Endodermal cell (in vitro differentiated cells): ENCODE measurements around the gene PDE8B. TPM values are rescaled to one million over a fixed set of nuclear protein-coding genes. Genes with fewer than 3 reads are reported as not detected.
A peak's percentile ranks its signal among the peaks of the same experiment; 100 is the strongest.

Source experiments
- DNase-seq: peaks from one replicate; pipeline ENCODE4 v3.0.0-alpha.2; 2017
- H3K27ac ChIP-seq: 2 replicates; pipeline ENCODE4 v1.5.1; 2013; ENCODE audit warnings: mild to moderate bottlenecking, low read depth, low read length, moderate library complexity
- H3K27me3 ChIP-seq: 2 replicates; pipeline ENCODE4 v1.6.1; 2013; ENCODE audit warnings: mild to moderate bottlenecking, low read length, moderate library complexity; ENCODE audit not compliant: insufficient read depth, control insufficient read depth, poor library complexity, severe bottlenecking
- H3K36me3 ChIP-seq: 2 replicates; pipeline ENCODE4 v1.7.0; 2013; ENCODE audit warnings: mild to moderate bottlenecking, low read length, moderate library complexity; ENCODE audit not compliant: control insufficient read depth, insufficient read depth
- H3K4me1 ChIP-seq: one replicate; pipeline ENCODE4 v1.7.0; 2013; ENCODE audit warnings: low read length; ENCODE audit not compliant: control insufficient read depth, insufficient read depth
- H3K4me3 ChIP-seq: 2 replicates; pipeline ENCODE4 v1.5.1; 2013; ENCODE audit warnings: mild to moderate bottlenecking, low read length, moderate library complexity
- H3K9ac ChIP-seq: 2 replicates; pipeline ENCODE4 v1.6.1; 2013; ENCODE audit warnings: mild to moderate bottlenecking, low read length, moderate library complexity; ENCODE audit not compliant: poor library complexity, severe bottlenecking; ENCODE audit errors: extremely low read depth
- H3K9me3 ChIP-seq: 2 replicates; pipeline ENCODE4 v1.6.1; 2013; ENCODE audit warnings: mild to moderate bottlenecking, low read length, moderate library complexity; ENCODE audit not compliant: control insufficient read depth
- H3K27ac Mint-ChIP-seq: 2 replicates; pipeline ENCODE4 v1.8.0; 2020; ENCODE audit warnings: mixed read lengths
- H3K27me3 Mint-ChIP-seq: 2 replicates; pipeline ENCODE4 v1.8.0; 2021; ENCODE audit warnings: mild to moderate bottlenecking, mixed read lengths; ENCODE audit not compliant: insufficient read depth
- H3K36me3 Mint-ChIP-seq: 2 replicates; pipeline ENCODE4 v1.8.0; 2020; ENCODE audit warnings: low read depth, mixed read lengths
- H3K4me1 Mint-ChIP-seq: 2 replicates; pipeline ENCODE4 v1.8.0; 2020; ENCODE audit warnings: mixed read lengths
- H3K4me3 Mint-ChIP-seq: 2 replicates; pipeline ENCODE4 v1.8.0; 2020; ENCODE audit warnings: mild to moderate bottlenecking, moderate library complexity, mixed read lengths
- H3K9me3 Mint-ChIP-seq: 2 replicates; pipeline ENCODE4 v1.8.0; 2020; ENCODE audit warnings: mild to moderate bottlenecking, mixed read lengths
- WGBS, 2 experiments: methylation state at CpG; one replicate each; pipeline versions ENCODE4 v1.1.5 to v1.1.7; 2013; ENCODE audit warnings: missing lambda C conversion rate in 2 of 2, mixed read lengths in 1 of 2; ENCODE audit not compliant: insufficient coverage in 1 of 2, insufficient read length in 1 of 2; 5-methylcytosine and 5-hydroxymethylcytosine counted together
- total RNA-seq, 2 donors: library from RNA; stranded (reverse); fragmentation: NEBNext Ultra II Directional in 1 of 2; extraction: Animal tissue kit (Norgen Biotek cat#: 25700) in 1 of 2; gene quantifications; 2 replicates in 1 of 2; 3 replicates in 1 of 2; pipeline ENCODE4 v1.2.1, GENCODE V29; 2021
- TF ChIP-seq, protein P1 (sequence below): fragments of 200-600 bp; sonication (generic); conservative IDR thresholded peaks from 2 replicates; pipeline ENCODE4 v1.5.0; 2021; ENCODE audit warnings: antibody characterized with exemption, mild to moderate bottlenecking

The PDE8B gene
- total RNA-seq, 2 donors from 2014 or later = 0.20 to 0.51 TPM

DNA sequence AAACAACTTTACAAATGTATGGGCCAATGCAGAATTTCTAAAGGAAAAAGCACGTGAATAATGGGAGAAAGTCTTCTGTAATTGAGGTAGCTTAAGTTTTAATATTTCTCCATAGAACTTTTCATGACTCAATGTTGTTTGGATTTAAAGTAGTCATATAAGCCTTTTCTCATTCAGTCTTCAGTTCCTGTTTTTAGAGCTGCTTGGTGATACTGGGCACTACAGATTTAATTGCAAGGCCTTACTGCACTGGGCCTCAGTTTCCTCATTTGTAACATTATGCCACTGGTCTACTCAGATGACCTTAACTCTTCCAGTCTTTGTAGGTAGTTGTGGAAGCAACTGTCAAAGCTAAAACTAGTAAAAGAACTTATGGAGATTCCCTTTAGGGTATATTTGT is 221.2 kb downstream of the PDE8B start:
- Histone ChIP-seq H3K36me3 (peaks cover 66% of the 10 kb centered on the region), H3K4me3 (no peak overlapping the region), H3K9ac (no peak overlapping the region), H3K27ac (no peak overlapping the region), H3K27me3 (no peaks in the 10 kb centered on the region), H3K4me1 (no peaks in the 10 kb centered on the region), H3K9me3 (no peaks in the 10 kb centered on the region)
- no peak for DNase-seq
- Mint-ChIP-seq H3K27ac (no peak overlapping the region), H3K9me3 (no peaks in the 10 kb centered on the region), H3K27me3 (no peaks in the 10 kb centered on the region), H3K4me3 (no peak overlapping the region), H3K36me3 (peaks cover 29% of the 10 kb centered on the region), H3K4me1 (no peaks in the 10 kb centered on the region)
- TF ChIP-seq, protein P1, sequence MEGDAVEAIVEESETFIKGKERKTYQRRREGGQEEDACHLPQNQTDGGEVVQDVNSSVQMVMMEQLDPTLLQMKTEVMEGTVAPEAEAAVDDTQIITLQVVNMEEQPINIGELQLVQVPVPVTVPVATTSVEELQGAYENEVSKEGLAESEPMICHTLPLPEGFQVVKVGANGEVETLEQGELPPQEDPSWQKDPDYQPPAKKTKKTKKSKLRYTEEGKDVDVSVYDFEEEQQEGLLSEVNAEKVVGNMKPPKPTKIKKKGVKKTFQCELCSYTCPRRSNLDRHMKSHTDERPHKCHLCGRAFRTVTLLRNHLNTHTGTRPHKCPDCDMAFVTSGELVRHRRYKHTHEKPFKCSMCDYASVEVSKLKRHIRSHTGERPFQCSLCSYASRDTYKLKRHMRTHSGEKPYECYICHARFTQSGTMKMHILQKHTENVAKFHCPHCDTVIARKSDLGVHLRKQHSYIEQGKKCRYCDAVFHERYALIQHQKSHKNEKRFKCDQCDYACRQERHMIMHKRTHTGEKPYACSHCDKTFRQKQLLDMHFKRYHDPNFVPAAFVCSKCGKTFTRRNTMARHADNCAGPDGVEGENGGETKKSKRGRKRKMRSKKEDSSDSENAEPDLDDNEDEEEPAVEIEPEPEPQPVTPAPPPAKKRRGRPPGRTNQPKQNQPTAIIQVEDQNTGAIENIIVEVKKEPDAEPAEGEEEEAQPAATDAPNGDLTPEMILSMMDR = no peak
- 100% methylated on average over 1 of the region's 1 CpG; no CpG with 5 or more reads in 1 of the 2 experiments for WGBS, 2 experiments

DNA sequence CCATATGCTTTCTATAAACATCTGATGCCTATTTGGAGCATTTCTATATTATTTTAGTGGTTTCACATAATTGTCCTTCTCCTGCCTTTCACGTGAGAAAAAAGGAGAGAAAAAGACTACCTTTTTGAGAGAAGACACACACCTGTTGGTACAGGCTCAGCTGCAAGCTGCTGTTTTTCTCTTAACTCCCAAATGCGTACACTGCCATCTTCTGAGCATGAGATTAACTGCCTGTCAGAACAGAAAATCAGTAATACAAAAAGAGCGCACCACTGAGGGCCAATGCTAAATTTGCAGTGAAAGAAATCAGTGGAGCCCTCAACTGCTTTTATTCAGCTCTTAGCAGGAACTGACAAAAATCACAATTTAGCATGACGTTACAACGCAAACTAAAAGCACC is 226.7 kb downstream of the PDE8B start:
- no peak overlapping the region for H3K4me3 ChIP-seq
- WGBS, 2 experiments = 85 to 87% methylated on average over 4 to 5 of the region's 5 CpGs

DNA sequence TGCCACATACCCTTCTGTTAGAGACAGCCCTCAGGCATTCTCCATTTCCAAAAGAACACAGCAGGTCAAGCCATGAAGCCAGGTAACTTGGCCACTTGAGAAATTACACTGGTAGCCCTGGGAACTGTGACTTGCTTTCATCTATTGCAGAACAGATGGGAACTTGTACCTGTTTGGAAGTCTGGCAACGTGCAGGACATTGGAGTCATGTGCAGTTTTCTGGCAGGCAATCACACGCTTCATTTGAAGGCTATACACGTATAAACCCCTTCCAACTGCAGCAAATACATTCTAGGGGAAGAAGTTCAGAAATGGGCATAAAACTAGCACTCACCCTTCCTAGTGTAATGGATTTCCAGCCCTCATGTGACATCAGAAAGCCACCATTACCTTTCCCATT is 227.6 kb downstream of the PDE8B start:
- Histone ChIP-seq H3K4me3 (no peak overlapping the region), H3K9me3 (no peaks in the 10 kb centered on the region), H3K27ac (no peak overlapping the region), H3K4me1 (no peaks in the 10 kb centered on the region), H3K36me3 (peaks cover 55% of the 10 kb centered on the region), H3K9ac (no peak overlapping the region), H3K27me3 (no peaks in the 10 kb centered on the region)
- TF ChIP-seq, protein P1 = no peak
- no peaks in the 10 kb centered on the region for H3K4me1 Mint-ChIP-seq
- no peaks in the 10 kb centered on the region for H3K27me3 Mint-ChIP-seq
- H3K36me3 Mint-ChIP-seq = peaks cover 16% of the 10 kb centered on the region
- no peak for DNase-seq
- 94 to 100% methylated on average over 1 to 3 of the region's 3 CpGs for WGBS, 2 experiments
- no peak overlapping the region for H3K4me3 Mint-ChIP-seq
- H3K9me3 Mint-ChIP-seq = no peaks in the 10 kb centered on the region
- H3K27ac Mint-ChIP-seq = no peak overlapping the region

More for the DNA sequence above, 226.7 kb downstream of the PDE8B start:
- Mint-ChIP-seq H3K4me1 (no peaks in the 10 kb centered on the region), H3K36me3 (peaks cover 22% of the 10 kb centered on the region), H3K27me3 (no peaks in the 10 kb centered on the region), H3K9me3 (no peaks in the 10 kb centered on the region), H3K4me3 (no peak overlapping the region), H3K27ac (no peak overlapping the region)
- Histone ChIP-seq H3K4me1 (no peaks in the 10 kb centered on the region), H3K27ac (no peak overlapping the region), H3K36me3 (peaks cover 63% of the 10 kb centered on the region), H3K27me3 (no peaks in the 10 kb centered on the region), H3K9ac (no peak overlapping the region), H3K9me3 (no peaks in the 10 kb centered on the region)
- no peak for DNase-seq
- TF ChIP-seq, protein P1 = peak; percentile 53
